Measurements from ENCODE around the gene MED31.

Gene MED31

GRCh38 chr17:6669479-6670212 is 18.2 kb upstream of the MED31 start:
- TF ChIP-seq GATA2 (IDR thresholded peaks at IDR 0.05; ENCODE audit: low read depth, low read length) (no peak), GATA3 (IDR thresholded peaks at IDR 0.05; ENCODE audit: low read depth, low read length) (no peak)

- no peak for TF ChIP-seq GATA2 (IDR thresholded peaks at IDR 0.05; ENCODE audit: low read depth, low read length)
- TF ChIP-seq GATA3 (IDR thresholded peaks at IDR 0.05; ENCODE audit: low read depth, low read length): no peak
Observed at GRCh38 chr17:6668727-6669425, 17.5 kb upstream of the MED31 start.

GRCh38 chr17:6668219-6668618 is 16.8 kb upstream of the MED31 start:
- TF ChIP-seq GATA3 (IDR thresholded peaks at IDR 0.05; ENCODE audit: low read depth, low read length): no peak
- TF ChIP-seq GATA2 (IDR thresholded peaks at IDR 0.05; ENCODE audit: low read depth, low read length): no peak

- TF ChIP-seq GATA3 (IDR thresholded peaks at IDR 0.05; ENCODE audit: low read depth, low read length): no peak
- TF ChIP-seq GATA2 (IDR thresholded peaks at IDR 0.05; ENCODE audit: low read depth, low read length): no peak
Observed at GRCh38 chr17:6667516-6667915, 16.1 kb upstream of the MED31 start.

- TF ChIP-seq GATA2 (IDR thresholded peaks at IDR 0.05; ENCODE audit: low read depth, low read length): no peak
Observed at GRCh38 chr17:6666557-6666956, 15.2 kb upstream of the MED31 start.

- TF ChIP-seq GATA2 (IDR thresholded peaks at IDR 0.05; ENCODE audit: low read depth, low read length) (no peak), GATA3 (IDR thresholded peaks at IDR 0.05; ENCODE audit: low read depth, low read length) (no peak)
Observed at GRCh38 chr17:6666077-6666521, 14.7 kb upstream of the MED31 start.

GRCh38 chr17:6661464-6661848 is 10.1 kb upstream of the MED31 start:
- TF ChIP-seq GATA3 (IDR thresholded peaks at IDR 0.05; ENCODE audit: low read depth, low read length) (no peak), GATA2 (IDR thresholded peaks at IDR 0.05; ENCODE audit: low read depth, low read length) (no peak)

- no peak for TF ChIP-seq GATA3 (IDR thresholded peaks at IDR 0.05; ENCODE audit: low read depth, low read length)
- TF ChIP-seq GATA2 (IDR thresholded peaks at IDR 0.05; ENCODE audit: low read depth, low read length): no peak
Observed at GRCh38 chr17:6660805-6661463, 9.5 kb upstream of the MED31 start.

- TF ChIP-seq GATA3 (IDR thresholded peaks at IDR 0.05; ENCODE audit: low read depth, low read length) (no peak), GATA2 (IDR thresholded peaks at IDR 0.05; ENCODE audit: low read depth, low read length) (no peak)
Observed at GRCh38 chr17:6660101-6660500, 8.7 kb upstream of the MED31 start.

- TF ChIP-seq GATA3 (IDR thresholded peaks at IDR 0.05; ENCODE audit: low read depth, low read length) (no peak), GATA2 (IDR thresholded peaks at IDR 0.05; ENCODE audit: low read depth, low read length) (no peak)
Observed at GRCh38 chr17:6657633-6658287, 6.4 kb upstream of the MED31 start.

GRCh38 chr17:6654841-6655731 is 3.7 kb upstream of the MED31 start:
- TF ChIP-seq GATA3 (IDR thresholded peaks at IDR 0.05; ENCODE audit: low read depth, low read length) (no peak), GATA2 (IDR thresholded peaks at IDR 0.05; ENCODE audit: low read depth, low read length) (no peak)

- no peak for TF ChIP-seq GATA2 (IDR thresholded peaks at IDR 0.05; ENCODE audit: low read depth, low read length)
- no peak for TF ChIP-seq GATA3 (IDR thresholded peaks at IDR 0.05; ENCODE audit: low read depth, low read length)
Observed at GRCh38 chr17:6651919-6652452, 581 bp upstream of the MED31 start.

GRCh38 chr17:6648181-6648580 is 3.2 kb downstream of the MED31 start:
- TF ChIP-seq GATA2 (IDR thresholded peaks at IDR 0.05; ENCODE audit: low read depth, low read length): no peak
- no peak for TF ChIP-seq GATA3 (IDR thresholded peaks at IDR 0.05; ENCODE audit: low read depth, low read length)

Data from SH-SY5Y (cell line).